Epithelial cell of esophagus (primary cell): ENCODE results near the gene MAFB.

Source experiments
- DNase-seq: peaks from one replicate; pipeline ENCODE4 v3.0.0; 2010; ENCODE audit warnings: low read depth
- H3K4me3 ChIP-seq: 2 replicates; pipeline ENCODE4 v1.5.1; 2011; ENCODE audit warnings: mild to moderate bottlenecking, low read length, control low read depth
- CTCF ChIP-seq: IDR thresholded peaks from 2 replicates; pipeline ENCODE4 v1.5.1; 2011; ENCODE audit warnings: low read depth, mild to moderate bottlenecking, low read length, control low read depth, inconsistent platforms; ENCODE audit not compliant: insufficient read depth; ENCODE audit errors: missing control alignments

MAFB gene

GRCh38 chr20:40651151-40651550 is 37.9 kb downstream of the MAFB start:
- peak; percentile 78 for DNase-seq
- H3K4me3 ChIP-seq = no peak overlapping the region
- no peak for TF ChIP-seq CTCF

- H3K4me3 ChIP-seq = no peak overlapping the region
- DNase-seq = peak; percentile 16
- no peak for TF ChIP-seq CTCF
Observed at GRCh38 chr20:40650707-40651106, 38.3 kb downstream of the MAFB start.

GRCh38 chr20:40648210-40649072 is 40.6 kb downstream of the MAFB start:
- TF ChIP-seq CTCF = no peak

GRCh38 chr20:40646813-40647212 is 42.2 kb downstream of the MAFB start:
- DNase-seq = no peak
- no peak for TF ChIP-seq CTCF
- H3K4me3 ChIP-seq = no peak overlapping the region

More at GRCh38 chr20:40648210-40649072, 40.6 kb downstream of the MAFB start:
- no peak overlapping the region for H3K4me3 ChIP-seq
- DNase-seq = no peak

GRCh38 chr20:40646361-40646760 is 42.7 kb downstream of the MAFB start:
- TF ChIP-seq CTCF = no peak
- DNase-seq = no peak
- no peak overlapping the region for H3K4me3 ChIP-seq

- no peak for DNase-seq
- no peak overlapping the region for H3K4me3 ChIP-seq
- no peak for TF ChIP-seq CTCF
Observed at GRCh38 chr20:40644863-40645262, 44.2 kb downstream of the MAFB start.

GRCh38 chr20:40643891-40644290 is 45.1 kb downstream of the MAFB start:
- H3K4me3 ChIP-seq = no peak overlapping the region
- TF ChIP-seq CTCF = no peak
- DNase-seq = no peak
